Skeletal muscle cell (primary cell): Measurements from ENCODE around the gene TMEM170B.

Source experiments
- DNase-seq: peaks from one replicate; pipeline ENCODE4 v3.0.0-alpha.2; 2010; ENCODE audit warnings: low read depth
- H3K4me3 ChIP-seq: 2 replicates; pipeline ENCODE4 v1.5.1; 2011; ENCODE audit warnings: low read depth, mild to moderate bottlenecking, control low read depth, low read length, moderate library complexity

The TMEM170B gene

DNA sequence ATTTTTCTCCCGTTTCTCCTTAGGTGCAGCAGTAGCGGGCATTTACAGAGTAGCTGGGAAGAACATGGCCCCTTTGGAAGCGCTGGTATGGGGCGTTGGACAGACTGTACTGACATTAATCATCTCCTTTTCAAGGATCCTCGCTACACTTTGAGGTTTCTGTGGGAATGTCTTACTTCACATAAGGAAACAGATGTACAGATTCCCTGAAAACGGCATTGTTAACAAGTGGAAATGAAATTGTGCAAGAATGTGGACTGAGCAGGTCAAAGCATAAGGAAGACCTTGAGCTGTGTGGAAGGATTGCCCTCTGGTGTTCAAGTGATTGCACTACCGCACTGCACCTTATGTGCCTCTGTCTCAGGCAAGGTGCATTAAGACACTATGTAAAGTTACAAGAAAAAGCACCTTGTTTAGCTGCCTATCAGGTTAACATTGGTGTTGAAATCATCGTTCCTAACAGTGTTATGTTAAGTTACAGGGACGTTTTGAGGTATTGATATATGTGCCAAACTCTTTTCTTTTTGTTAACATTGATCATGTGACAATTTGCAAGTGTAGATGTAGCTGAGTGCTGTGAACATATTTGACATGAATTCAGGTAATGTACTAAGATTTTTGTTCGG, 38.0 kb downstream of the TMEM170B start:
- no peak overlapping the region for H3K4me3 ChIP-seq

DNA sequence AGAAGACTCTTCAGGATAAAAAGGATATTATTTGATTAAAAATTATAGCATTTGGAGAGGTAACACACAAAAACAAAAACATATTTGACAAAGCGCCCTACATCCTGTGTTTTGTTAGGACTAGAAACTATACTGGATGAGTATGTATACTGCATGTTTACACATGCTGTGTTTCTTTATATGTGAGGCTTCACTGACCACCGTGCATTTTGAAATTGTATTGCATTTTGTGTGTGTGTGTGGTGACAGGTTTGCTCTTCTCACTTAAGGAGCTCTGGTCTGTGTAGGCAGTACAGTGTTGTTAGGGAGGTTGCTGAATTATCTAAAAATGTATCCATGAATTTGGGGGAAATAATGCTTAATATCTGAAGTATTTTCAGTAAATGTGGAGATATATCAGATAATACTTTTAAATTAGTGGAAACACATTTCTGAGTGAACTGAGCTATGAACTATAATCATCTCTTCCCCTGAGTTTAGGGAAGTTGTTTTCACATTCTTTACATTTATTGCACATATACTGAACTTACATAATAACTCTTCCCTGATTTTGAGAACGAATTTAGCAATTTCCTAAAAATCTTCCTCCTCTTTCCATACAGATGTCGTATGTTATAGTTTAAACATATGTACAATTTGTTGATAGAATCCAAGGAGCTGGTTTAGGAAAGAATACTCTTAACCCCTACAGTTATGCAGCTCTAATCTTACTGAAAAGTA, 43.3 kb downstream of the TMEM170B start:
- no peak overlapping the region for H3K4me3 ChIP-seq
- no peak for DNase-seq

More for the DNA sequence above, 38.0 kb downstream of the TMEM170B start:
- DNase-seq: peak; percentile 73

DNA sequence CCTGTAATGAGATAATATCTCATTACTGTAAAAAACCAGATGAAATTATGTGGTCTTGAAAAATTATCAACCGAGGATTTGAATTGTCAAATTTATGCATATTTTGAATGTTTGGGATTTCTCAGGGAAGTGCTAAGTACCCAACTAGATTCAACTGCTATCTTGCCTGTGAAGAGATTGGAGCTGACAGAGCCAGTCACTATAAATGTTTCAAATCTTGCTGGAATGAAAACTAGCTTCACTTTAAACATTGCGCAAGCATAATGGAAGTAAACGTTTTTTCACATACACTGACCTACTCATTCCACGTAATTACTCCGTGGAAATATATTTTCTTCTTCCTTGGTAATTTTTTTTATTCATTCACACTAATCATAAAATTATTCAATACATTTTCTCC, 46.7 kb downstream of the TMEM170B start:
- H3K4me3 ChIP-seq: no peak overlapping the region
- DNase-seq: no peak

DNA sequence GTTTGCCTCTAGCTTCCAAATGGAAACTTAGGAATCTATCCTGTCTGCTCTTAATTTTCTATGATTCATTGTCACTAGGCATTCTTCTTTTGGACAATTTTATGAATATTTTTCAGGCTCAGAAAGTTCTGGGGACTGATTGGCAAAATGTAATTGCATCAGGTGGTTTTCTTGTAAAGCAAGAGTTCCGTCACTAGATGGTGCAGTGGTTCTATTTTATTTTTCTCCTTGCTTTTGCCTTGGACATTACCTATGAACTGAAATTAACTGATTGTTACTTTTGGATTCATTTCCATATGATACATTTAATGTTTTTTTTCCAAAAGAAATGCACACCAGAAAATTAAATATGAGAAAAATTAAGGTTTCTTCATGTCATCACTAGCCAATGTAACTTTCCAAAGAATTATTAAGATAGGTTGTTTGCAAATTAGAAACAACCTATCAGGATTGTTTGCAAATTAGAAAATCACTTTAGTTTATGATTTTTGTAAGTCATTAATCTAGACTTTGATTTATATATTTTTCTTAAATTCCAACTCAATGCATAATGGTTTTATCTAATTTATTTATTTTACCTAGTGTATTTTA, 48.0 kb downstream of the TMEM170B start:
- no peak for DNase-seq
- no peak overlapping the region for H3K4me3 ChIP-seq

DNA sequence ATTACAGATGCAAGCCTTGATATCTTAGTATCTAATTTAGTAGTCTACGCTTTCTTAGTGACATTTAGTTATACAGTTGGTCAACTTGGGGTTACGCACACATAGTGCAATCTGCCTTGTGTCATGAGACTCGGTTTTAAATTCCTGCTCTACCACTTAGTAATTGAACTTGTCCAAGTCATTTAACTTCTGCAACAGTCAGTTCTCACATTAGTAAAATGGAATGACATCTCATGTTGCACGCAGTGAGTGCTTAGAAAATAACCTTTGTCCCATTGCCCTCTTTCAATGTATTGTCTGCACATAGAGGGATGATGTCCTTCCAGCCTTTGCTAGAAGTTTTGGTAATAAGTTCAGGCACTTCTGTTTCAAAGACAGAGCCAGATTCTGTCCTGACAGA, 48.6 kb downstream of the TMEM170B start:
- DNase-seq: no peak
- H3K4me3 ChIP-seq: no peak overlapping the region

DNA sequence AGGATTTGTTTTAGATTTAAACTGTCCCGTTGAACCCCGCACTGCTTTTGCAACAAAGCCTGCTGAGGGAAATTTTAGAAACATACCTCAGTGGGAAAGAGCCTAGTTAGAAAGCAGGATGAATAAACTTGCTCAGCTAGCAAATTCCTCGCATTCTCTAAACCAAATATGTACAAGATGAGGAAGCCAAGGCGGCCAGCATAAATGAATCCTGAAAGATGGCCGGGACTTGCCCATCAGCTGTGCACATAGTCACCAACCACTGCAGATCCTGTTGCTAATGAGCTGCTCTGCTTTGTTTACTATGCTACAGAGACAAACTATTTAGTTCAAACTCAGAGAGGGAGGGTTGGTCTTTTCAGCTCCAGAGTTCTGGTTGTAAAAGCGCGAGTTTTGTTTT, 49.0 kb downstream of the TMEM170B start:
- no peak overlapping the region for H3K4me3 ChIP-seq
- DNase-seq: peak; percentile 38

DNA sequence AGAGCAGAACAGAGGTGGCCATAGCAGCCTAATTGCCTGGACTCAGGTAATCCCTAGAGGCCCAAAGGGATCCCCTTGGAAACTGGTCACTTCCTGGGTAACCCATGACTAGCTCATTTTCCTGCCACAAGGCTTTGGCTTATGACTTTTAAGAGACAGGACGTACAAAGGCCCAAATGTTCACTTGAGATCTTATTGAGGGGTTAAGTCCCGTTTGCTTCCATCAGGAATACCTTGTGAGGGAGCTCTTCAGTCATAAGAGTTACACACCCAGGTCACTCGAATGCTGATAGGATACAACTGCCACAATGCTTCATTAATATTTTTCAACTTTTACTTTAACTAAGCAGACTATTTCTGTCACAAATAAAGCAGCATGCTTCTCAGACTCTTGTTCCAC, 51.7 kb downstream of the TMEM170B start:
- DNase-seq: no peak
- H3K4me3 ChIP-seq: no peak overlapping the region

DNA sequence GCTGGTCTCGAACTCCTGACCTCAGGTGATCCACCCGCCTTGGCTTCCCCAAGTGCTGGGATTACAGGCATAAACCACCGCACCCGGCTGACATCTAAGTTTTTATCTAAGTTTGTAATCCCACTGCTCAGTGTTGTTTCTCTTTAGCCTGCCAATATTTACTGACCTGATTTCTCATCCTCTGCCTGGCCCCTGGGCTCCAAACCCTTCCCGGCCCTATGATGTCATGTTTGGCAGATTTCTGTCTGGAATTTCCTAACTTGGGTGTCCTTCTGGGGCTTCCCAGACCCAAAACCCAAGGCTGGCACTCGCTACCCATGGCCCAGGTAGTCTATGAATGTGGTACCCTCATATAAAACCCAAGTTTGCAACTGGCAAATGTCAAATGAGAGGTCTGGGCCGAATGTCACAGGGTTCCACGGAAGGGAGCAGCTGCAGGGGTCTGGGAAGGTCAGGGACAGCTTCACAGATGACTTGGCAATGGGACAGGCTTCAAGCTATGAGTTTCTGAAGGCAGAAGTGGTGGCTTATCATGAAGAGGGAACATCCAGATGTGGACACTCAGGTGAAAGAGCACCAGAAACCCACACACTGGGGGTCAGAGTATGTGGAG, 54.9 kb downstream of the TMEM170B start:
- DNase-seq: no peak
- H3K4me3 ChIP-seq: no peak overlapping the region

DNA sequence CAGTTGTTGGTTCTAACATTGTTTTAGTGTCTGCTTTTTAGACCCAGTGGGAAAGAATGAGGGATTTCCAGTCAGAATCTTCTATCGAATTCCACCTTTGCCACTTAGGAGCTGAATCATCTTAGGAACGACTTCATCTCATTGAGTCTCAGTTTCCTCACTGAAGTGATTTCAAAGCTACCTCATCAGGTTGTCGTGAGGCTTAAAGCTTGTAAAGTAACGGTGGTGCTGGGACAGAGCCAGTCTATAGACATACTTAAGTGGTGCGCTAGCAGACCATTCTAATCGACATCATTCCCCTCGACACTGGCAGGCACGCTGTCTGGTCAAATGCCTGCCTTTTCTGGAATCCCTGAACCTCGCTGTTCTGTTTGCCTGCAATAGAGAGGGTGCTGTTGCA, 55.5 kb downstream of the TMEM170B start:
- no peak for DNase-seq
- no peak overlapping the region for H3K4me3 ChIP-seq

DNA sequence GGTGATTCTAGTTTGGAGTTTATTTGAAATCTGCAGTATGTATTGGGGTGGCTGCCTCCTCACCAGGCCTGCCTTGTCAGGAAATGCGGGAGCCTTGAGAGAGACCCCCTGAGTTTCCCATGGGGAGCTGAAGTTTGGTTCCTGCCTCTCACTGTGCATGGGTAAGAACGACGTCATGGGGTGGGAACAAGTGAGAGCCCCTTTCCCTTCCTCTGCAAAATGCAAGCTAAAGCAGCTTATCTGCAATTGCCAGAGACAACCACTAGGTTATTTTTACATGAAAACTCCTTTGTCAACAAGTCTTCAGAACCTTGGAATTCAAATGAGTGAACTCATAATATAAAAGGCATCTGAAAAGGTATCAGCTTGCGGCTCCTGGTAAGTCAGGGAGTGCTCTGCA, 58.4 kb downstream of the TMEM170B start:
- H3K4me3 ChIP-seq: no peak overlapping the region
- no peak for DNase-seq

DNA sequence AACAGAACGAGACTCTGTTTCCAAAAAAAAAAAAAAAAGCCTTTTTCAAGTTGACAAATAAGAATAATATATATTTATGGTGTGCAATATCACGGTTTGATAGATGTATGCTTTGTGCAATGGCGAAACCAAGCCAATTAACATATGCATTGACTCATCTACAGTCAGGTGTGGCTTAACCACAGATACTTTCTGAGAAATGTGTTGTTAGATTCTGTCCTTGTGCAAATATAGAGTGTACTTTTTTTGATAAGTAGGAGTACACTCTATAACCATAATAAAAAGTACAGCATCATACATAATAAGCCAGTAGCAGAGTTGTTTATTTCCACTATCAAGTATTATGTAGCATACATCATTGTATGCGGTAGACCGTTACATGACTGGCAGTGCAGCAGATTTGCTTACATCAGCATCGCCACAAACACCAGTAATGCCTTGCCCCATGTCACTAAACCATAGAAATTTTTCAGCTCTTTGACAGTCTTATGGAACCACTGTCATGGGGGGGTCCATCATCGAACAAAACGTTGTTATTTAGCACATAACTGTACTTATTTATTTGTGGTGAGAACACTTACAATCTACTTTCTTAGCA, 59.2 kb downstream of the TMEM170B start:
- no peak for DNase-seq

DNA sequence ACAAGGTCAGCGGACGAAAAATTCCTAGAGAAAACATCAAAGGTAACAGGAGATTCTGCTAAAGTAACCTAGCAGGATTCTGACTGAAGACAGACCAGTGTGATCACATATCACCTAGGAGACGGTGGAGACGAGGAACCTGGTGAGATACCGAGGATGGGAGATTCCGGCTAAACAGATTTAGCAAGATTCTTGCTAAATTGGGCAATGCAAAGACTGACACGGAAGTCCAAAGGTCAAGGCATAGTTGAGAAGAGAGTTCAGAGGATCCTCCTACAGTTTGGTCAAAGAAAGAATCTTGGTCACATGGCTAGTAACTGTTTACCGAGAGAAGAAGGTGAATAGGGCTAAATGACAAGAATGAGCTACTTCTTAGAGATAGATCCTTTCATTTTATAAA, 61.1 kb downstream of the TMEM170B start:
- no peak for DNase-seq

More for the DNA sequence above, 59.2 kb downstream of the TMEM170B start:
- H3K4me3 ChIP-seq: no peak overlapping the region

DNA sequence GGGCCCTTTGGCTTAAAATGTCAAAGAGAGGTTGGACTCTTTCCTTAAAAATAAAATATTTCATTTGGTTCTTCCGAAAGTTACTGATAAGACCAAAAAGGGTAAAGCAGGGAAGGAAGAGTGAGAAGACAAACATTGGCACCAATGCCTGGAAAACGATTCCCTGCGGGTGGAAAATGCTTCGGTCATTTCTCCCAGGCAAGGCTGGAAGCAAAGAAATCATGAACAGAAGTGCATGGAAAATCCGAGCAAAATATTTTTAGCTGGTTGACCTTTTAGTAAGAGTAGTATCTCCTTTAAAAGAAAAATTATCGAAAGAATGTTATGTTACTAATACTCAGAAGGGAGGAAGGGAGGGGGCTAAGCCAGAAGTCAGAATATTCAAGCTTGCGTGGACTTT, 62.7 kb downstream of the TMEM170B start:
- H3K4me3 ChIP-seq: no peak overlapping the region
- no peak for DNase-seq

More for the DNA sequence above, 61.1 kb downstream of the TMEM170B start:
- no peak overlapping the region for H3K4me3 ChIP-seq

DNA sequence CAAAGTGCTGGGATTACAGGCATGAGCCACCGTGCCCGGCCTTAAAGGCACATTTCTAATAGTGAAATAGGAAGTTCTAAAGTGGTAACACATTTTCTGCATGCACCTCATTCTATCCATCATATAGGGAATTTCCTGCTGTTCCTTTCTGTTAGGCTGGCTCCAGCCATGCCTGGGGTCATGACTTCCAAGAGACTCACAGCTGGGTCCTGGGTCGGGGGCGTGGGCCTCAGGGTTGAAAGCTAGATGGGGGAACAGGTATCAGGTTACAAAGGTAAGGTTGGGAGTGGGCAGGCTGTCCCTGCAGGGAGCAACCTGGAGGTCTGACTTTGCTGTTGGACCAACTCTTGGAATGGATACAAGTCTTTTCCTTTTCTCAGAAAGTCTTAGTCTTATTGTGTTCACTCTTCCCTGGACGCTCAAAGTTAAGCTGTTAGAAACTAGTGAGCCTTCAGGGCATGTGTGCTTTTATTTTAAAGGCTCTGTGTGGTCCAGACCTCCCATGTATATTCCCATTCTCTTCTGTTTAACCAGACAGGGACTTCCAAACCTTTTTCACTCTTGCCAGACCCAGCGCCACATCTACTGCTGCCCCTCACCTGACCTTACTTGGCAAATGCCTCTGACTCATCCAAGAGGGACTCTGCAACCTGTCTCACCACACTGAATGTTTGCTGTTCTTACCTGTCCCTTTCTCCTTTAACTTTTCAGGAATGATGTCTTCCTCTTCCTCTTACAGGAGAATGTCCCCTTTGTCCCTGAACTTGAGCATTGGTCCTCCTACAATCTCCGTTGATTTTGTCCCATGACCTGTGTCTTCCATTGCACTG, 64.4 kb downstream of the TMEM170B start:
- DNase-seq: no peak
- H3K4me3 ChIP-seq: no peak overlapping the region

DNA sequence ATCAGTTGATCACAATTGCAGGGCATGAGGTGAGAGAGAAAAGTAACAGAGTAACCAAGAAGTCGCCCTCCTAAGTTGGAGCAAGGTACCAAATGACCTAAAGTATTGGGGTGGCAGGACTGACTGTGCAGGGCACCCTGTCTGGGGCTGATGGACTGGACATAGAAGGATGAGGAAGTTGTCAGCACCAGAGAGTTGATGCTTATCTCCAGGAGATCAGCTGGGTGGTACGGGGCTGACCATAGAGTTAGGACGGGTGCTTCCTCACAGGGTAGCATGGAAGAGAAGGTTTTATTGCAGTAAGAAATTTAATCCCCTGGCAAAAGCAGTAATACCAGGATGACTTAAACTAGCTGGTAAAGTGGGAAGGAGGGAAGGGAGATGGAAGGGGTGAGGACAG, 66.7 kb downstream of the TMEM170B start:
- no peak overlapping the region for H3K4me3 ChIP-seq
- no peak for DNase-seq

DNA sequence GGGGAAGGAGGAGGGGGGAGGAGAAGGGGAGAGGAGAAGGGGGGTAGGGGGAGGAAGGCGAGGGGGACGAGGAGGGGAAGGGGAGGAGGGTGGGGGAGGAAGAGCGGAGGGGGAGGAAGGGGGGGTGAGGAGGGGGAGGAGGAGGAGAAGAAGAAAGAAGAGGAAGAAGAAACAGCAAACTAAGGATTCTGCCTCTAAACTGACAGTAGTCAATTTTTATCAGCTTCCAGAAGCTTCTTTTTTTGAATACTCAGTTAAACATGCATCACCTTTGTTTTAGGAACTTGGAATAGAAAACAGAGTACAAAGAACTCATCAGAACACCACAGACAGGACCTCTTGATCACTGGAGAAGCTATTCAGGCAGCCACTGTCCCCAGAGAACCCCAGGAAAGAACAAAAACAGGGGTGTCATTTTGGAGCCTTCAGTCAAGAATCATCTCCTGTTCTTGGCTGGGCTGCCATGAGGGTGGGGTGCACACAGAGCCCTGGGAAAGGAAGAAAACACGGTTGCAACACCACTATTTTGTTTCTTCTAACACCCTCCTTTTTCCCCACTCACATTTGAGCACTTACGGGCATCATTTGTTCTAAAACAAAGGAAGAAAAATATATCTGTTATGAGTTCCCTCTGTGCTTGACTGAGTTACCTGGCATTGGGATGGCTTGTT, 67.4 kb downstream of the TMEM170B start:
- H3K4me3 ChIP-seq: no peak overlapping the region
- no peak for DNase-seq

DNA sequence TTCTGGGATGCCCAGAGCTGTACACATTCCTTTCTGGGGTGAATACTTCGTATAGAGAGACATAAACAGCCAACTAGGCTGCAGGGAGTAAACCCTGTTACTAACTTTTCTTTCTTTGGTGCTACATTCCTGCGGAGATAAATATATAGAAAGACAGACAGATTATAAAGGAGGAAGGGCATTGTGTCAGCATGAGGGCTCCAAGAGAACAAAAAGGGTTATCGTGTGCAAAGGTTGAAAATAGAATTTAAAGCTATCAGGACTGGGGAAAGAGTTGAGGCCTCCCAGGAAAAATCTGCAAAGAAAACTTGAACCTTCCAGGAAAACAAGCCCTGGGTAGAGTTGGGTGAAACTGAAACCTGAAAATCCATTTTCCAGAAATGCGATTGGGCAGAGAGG, 68.0 kb downstream of the TMEM170B start:
- no peak overlapping the region for H3K4me3 ChIP-seq
- no peak for DNase-seq

DNA sequence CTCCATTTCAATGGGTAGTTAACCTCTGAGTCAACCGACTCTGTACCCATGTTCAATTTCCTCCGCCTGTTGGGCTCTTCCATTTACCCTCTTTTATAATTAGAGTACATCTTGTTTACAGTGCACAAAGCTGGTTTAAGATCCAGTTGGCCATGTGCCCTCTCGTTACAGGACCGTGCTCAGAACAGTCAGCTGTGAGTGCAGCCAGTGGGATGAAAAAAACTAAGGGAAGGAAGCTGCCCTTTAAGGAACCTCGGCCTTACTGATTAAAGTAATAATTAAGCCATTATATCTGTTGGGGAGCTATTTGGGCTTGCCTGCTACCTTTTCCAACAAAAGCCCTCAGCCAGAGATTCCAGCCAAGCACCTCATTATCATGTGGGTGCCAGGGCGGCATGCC, 68.8 kb downstream of the TMEM170B start:
- no peak overlapping the region for H3K4me3 ChIP-seq
- no peak for DNase-seq

DNA sequence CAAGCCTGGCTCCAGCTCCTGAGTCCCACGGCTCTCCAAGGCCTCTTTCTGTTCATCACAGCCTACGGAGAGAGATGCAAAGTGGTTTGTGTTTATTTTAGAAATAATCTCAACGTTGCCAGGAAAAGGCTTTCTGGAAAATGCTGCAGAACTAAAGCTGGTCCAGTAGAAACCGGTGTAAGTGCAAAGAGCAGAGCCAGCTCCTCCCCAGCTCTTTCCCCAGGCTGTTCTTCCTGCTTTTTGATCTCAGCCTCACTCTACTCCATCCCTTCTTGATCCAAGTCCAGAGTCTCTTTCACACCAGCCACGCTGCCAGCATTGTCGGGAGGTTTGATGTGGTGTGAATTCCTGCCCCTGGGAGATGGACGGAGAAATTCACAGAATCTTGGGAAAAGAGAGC, 69.8 kb downstream of the TMEM170B start:
- H3K4me3 ChIP-seq: no peak overlapping the region
- no peak for DNase-seq
